IPS-15b (cell line): ENCODE results near the gene ZNF143.
A peak's percentile ranks its signal among the peaks of the same experiment; 100 is the strongest.
"Not testable (repeated sequence)": the region's sequence is repeated elsewhere in the genome, so short reads cannot be mapped to it uniquely, and the experiment has no call there.

Source experiments
- H3K27me3 ChIP-seq: one replicate; pipeline ENCODE4 v1.6.1; 2013; ENCODE audit warnings: low read length; ENCODE audit not compliant: control insufficient read depth, insufficient read depth
- H3K36me3 ChIP-seq: one replicate; pipeline ENCODE4 v1.6.1; 2013; ENCODE audit warnings: low read length; ENCODE audit not compliant: control insufficient read depth, insufficient read depth
- H3K4me1 ChIP-seq: one replicate; pipeline ENCODE4 v1.6.1; 2013; ENCODE audit warnings: mild to moderate bottlenecking, low read length; ENCODE audit not compliant: control insufficient read depth, insufficient read depth
- H3K4me3 ChIP-seq: one replicate; pipeline ENCODE4 v1.5.1; 2013; ENCODE audit warnings: low read depth, low read length
- H3K9ac ChIP-seq: one replicate; pipeline ENCODE4 v1.6.1; 2013; ENCODE audit warnings: low read depth, mild to moderate bottlenecking, low read length
- H3K9me3 ChIP-seq: one replicate; pipeline ENCODE4 v1.6.1; 2013; ENCODE audit warnings: mild to moderate bottlenecking, low read length; ENCODE audit not compliant: control insufficient read depth, insufficient read depth

The ZNF143 gene

DNA sequence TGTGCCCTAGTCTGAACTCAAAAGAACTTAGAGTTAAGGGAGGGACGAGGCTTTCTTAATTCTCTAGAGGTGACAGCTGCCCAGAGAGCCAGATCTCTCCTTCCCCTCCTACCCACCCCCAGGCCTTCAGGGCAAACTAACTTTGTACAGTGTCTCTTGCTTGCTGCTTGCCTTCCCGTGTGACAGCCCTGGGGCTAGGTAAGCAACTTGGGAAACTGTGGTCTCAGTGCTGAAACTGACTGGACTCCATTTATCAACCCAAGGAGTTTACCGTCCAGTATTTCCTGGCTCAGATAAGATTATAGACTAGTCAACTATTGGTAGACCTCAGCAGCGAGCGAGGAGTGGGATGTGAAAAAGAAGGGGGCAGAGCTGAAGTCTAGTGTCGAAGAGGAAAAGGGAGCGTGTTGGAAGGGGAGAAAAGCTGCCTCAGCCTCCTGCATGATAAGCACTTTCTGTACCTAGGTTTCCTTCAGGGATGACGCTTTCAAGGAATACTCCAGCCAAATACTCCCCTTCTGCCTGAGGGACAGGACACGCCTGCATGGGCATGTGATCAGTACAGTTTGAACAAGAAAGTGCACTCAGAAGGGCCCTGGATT lies 69.3 kb downstream of the ZNF143 start:
- no peak overlapping the region for H3K9ac ChIP-seq
- H3K4me1 ChIP-seq = peaks cover 17% of the 10 kb centered on the region
- no peaks in the 10 kb centered on the region for H3K9me3 ChIP-seq
- no peak overlapping the region for H3K4me3 ChIP-seq
- no peaks in the 10 kb centered on the region for H3K27me3 ChIP-seq
- no peaks in the 10 kb centered on the region for H3K36me3 ChIP-seq

DNA sequence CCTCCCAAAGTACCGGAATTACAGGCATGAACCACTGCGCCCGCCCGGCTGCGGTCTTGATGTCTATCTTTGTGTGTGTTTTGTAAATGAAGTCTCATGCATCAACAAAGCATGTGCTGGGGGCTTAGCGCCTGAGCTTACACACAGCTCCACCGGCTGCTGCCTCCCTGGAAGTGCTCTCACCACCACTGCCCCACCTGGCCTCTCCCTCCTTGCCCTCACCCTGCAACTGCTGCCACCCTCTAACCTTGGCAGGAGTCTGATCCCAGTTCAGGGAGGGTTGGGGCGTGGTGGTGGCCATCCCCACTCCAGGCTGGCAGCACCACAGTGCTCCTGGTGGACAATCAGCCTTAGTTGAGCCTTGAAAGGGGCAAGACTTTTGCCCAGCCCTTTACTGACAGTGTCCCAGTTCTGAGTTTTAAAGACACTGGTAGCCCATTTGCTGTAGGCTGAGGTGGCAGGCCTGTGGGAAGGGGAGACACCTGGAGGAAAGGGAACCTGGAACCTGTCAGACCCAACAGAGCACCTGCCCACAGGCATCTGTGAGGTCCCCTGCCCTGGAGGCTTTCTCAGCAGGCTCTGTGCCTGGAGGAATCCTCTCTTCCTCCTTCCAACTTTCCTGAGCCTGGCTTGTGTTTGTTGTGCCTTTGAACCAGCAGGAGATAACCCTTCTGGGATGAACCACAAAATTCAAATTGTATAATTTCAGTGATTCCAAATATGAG lies 70.3 kb downstream of the ZNF143 start:
- no peak overlapping the region for H3K4me3 ChIP-seq
- H3K36me3 ChIP-seq = no peaks in the 10 kb centered on the region
- no peaks in the 10 kb centered on the region for H3K27me3 ChIP-seq
- peaks cover 17% of the 10 kb centered on the region for H3K4me1 ChIP-seq
- no peaks in the 10 kb centered on the region for H3K9me3 ChIP-seq
- H3K9ac ChIP-seq = no peak overlapping the region

DNA sequence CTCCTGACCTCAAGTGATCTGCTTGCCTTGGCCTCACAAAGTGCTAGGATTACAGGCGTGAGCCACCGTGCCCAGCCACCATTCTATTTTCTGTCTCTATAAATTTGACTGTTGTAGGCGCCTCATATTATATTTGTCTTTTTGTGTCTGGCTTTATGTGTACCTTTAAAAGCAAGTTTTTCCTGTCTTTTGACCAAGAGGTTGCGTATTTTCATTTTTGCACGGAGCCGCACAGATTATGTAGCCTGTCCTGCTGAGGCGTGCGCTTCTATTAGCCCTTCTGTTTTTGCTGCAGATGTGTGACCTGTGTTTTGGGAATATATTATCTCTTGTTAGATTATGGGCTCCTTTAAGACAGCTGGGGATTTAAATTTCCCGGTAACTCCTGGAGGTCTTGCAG lies 72.2 kb downstream of the ZNF143 start:
- H3K9ac ChIP-seq = peak overlapping the region; percentile 29
- H3K27me3 ChIP-seq = no peaks in the 10 kb centered on the region
- no peaks in the 10 kb centered on the region for H3K36me3 ChIP-seq
- peaks cover 17% of the 10 kb centered on the region for H3K4me1 ChIP-seq
- H3K9me3 ChIP-seq = no peaks in the 10 kb centered on the region
- no peak overlapping the region for H3K4me3 ChIP-seq

DNA sequence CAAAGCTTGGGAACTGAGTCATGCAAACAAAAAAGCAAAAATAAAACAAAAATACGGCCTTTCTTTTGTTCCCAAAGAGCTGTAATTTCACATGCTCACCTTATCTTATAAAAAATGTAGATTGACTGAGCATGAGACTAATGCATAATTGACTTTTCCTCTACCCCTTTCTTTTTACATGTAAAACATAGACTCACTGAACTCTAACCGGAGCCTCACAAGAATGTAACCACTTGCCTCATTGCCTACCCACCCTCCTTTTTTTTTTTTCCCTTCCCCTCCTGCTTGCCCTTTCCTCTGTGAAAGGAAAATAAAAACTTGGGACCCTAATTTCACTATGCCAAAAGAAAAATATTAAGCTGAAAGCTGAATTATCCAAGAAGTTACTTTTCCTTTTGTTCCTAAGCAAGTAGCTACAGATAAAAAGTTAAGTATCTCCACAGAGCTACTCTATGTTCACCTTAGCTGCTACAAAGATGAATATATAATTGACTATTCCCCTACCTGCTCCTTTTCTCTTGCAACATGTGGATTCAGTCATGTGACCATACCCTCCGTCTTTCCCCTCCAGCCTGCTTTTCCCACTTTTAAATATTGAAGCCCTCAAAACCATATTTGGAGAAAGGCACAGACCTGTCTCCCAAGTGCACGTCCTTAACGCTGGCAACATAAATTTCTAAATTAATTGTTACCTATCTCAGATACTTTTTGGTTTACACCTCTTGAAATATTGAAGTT lies 73.1 kb downstream of the ZNF143 start:
- Histone ChIP-seq H3K36me3 (no peaks in the 10 kb centered on the region), H3K4me1 (peaks cover 17% of the 10 kb centered on the region), H3K9ac (no peak overlapping the region), H3K27me3 (no peaks in the 10 kb centered on the region), H3K9me3 (no peaks in the 10 kb centered on the region), H3K4me3 (no peak overlapping the region)

DNA sequence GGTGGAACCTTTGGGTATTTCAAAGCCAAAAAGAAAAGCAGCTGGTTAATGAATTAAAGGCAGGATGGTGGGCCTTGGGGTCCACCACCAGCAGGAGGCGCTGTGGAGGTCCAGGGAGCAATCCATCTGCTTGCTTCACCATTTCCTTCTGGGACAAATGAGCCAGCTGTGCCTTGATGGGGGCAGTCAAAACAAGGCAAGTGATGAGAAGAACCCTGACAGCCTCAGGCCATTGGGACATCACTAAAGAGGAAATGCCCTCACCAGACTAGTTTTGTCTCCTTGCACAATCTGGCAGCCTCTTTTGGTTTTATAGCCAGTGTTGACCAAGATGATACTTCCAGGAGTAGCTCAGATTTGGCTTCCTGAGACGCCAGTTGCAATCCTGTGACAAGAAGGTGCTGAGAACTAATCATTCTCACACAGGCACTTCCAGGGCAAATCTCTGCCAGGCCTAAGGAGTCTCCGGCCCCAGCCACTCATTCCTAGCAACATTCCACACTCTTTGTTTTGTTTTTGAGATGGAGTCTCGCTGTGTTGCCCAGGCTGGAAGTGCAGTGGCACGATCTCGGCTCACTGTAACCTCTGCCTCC lies 74.5 kb downstream of the ZNF143 start:
- no peaks in the 10 kb centered on the region for H3K9me3 ChIP-seq
- H3K9ac ChIP-seq = no peak overlapping the region
- H3K4me3 ChIP-seq = no peak overlapping the region
- H3K27me3 ChIP-seq = no peaks in the 10 kb centered on the region
- peaks cover 14% of the 10 kb centered on the region for H3K4me1 ChIP-seq
- H3K36me3 ChIP-seq = no peaks in the 10 kb centered on the region

DNA sequence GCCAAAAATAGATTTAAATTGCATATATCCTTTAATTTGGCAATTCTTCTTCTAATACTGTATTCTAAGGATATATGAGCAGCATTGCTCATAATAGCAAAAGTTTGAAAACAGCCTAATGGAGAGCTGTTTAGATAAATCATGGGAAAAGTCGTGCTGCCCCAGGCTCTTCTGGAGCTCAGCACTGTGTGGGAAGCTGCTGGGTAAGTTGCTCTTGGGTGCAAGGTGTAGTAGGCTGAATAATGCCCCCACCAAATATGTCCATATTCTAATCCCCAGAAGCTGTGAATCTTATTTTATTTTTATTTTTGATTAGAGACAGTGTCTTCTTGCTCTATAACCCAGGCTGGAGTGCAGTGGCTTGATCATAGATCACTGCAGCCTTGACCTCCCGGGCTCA lies 77.7 kb downstream of the ZNF143 start:
- Histone ChIP-seq H3K9me3 (no peaks in the 10 kb centered on the region), H3K9ac (no peak overlapping the region), H3K4me1 (peaks cover 9% of the 10 kb centered on the region), H3K27me3 (no peaks in the 10 kb centered on the region), H3K36me3 (no peaks in the 10 kb centered on the region), H3K4me3 (no peak overlapping the region)

DNA sequence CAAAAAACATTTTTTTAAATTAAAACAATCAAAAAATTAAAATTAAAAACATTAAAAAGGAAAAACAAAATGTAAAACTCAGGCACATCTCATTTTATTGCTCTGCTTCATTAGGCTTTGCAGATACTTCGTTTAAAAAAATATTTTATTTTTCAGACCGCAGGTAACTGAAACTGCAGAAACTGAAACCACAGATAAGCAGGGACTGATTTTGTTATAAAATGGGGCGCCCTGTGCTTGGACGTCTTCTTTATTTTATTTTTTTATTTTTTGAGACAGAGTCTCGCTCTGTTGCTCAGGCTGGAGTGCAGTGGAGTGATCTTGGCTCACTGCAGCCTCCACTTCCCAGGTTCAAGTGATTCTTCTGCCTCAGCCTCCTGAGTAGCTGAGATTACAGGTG lies 88.4 kb downstream of the ZNF143 start:
- H3K9me3 ChIP-seq, H3K4me1 ChIP-seq, H3K36me3 ChIP-seq, H3K9ac ChIP-seq, H3K27me3 ChIP-seq, H3K4me3 ChIP-seq: not testable (repeated sequence)

DNA sequence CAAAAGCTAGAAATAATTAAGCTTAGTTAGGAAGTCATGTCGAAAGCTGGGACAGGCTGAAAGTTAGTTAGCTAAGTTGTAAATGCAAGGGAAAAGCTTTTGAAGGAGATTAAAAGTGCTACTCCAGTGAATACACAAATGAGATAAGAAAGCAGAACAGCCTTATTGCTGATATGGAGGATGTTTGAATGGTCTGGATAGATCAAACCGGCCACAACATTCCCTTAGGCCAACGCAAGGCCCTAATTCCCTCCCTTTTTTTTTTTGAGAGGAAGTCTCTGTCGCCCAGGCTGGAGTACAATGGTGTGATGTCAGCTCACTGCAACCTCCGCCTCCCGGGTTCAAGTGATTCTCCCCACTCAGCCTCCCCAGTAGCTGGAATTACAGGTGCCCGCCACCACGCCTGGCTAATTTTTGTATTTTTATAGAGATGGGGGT lies 89.4 kb downstream of the ZNF143 start:
- Histone ChIP-seq H3K9me3 (peaks cover 7% of the 10 kb centered on the region), H3K36me3 (no peaks in the 10 kb centered on the region), H3K9ac (no peak overlapping the region), H3K4me1 (peaks cover 2% of the 10 kb centered on the region), H3K4me3 (no peak overlapping the region), H3K27me3 (no peaks in the 10 kb centered on the region)

DNA sequence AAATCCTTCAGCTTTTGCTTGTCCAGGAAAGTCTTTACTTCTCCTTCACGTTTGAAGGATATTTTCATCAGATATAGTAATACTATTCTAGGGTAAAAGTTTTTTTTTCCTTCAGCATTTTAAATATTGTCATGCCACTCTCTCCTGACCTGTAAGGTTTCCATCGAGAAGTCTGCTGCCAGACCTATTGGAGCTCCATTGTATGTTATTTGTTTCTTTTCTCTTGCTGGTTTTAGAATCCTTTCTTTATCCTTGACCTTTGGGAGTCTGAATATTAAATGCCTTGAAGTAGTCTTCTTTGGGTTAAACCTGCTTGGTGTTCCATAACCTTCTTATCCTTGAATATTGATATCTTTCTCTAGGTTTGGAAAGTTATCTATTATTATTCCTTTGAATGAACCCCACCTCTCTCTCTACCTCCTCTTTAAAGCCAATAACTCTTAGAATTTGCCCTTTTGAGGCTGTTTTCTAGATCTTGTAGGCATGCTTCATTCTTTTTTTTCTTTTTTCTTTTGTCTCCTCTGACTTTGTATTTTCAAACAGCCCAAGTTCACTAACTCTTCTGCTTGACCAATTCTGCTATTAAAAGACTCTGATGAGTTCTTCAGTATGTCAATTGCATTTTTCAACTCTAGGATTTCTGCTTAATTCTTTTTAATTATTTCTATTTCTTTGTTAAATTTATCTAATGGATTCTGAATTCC lies 100.6 kb downstream of the ZNF143 start:
- Histone ChIP-seq H3K36me3 (no peaks in the 10 kb centered on the region), H3K9me3 (no peaks in the 10 kb centered on the region), H3K27me3 (no peaks in the 10 kb centered on the region), H3K9ac (no peak overlapping the region), H3K4me1 (peaks cover 4% of the 10 kb centered on the region), H3K4me3 (no peak overlapping the region)

DNA sequence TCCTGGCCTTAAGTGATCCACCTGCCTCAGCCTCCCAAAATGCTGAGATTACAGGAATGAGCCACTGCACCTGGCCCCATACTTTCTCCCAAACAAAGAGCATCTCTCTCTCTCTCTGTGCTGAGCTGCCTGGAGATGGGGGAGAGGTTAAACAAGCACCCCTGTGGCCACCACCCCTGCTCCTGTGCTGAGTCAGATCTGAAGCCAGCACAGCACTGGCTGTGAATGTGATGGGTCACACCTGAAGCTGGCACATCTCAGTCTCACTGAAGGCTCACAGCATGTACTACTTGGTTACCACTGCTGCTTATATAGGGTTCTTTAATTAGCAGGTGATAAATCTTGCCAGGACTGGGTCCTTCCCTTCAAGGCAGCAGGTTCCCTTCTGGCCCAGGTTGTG lies 101.9 kb downstream of the ZNF143 start:
- no peaks in the 10 kb centered on the region for H3K36me3 ChIP-seq
- H3K4me1 ChIP-seq = peaks cover 4% of the 10 kb centered on the region
- H3K9ac ChIP-seq = no peak overlapping the region
- H3K27me3 ChIP-seq = no peaks in the 10 kb centered on the region
- H3K9me3 ChIP-seq = no peaks in the 10 kb centered on the region
- no peak overlapping the region for H3K4me3 ChIP-seq

DNA sequence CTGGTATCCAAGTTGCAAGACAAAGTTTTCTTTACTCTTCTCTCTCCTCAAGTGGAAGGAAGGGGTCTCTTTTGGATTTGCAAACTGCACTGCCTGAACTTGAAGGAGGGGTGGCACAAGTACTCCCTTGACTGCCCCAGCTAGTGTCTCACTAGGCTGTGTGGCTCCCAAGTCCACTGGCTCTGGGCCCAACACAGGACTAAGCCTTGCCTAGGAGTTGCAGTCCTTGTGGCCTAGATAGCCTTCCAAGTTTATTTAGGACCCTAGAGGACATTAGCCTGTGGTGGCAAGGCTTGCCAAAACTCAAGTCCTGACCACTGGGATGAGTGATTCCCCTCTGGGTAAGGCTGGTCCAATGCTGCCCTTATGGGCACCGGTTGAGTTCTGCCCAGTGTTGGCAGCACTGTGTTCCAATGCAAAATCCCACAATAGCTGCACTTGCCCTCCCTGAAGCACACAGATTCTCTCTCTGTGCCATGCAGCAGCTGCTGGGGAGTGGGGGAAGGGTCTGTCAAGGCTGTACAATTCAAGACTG lies 102.5 kb downstream of the ZNF143 start:
- Histone ChIP-seq H3K9ac (no peak overlapping the region), H3K4me1 (peaks cover 7% of the 10 kb centered on the region)

More for the DNA sequence above, 102.5 kb downstream of the ZNF143 start:
- H3K9me3 ChIP-seq = no peaks in the 10 kb centered on the region
- H3K27me3 ChIP-seq = no peaks in the 10 kb centered on the region
- no peaks in the 10 kb centered on the region for H3K36me3 ChIP-seq
- no peak overlapping the region for H3K4me3 ChIP-seq
